Sciatic nerve (tissue), 2 donors: Measurements from ENCODE around the gene GALNT2. TPM values are rescaled to one million over a fixed set of nuclear protein-coding genes. Genes with fewer than 3 reads are reported as not detected.

Source experiments
- ATAC-seq: fragments of 200-7000 bp; cut with Tn5 transposase; one replicate; pipeline ENCODE4 v1.9.1; 2020; ENCODE audit warnings: mild to moderate bottlenecking, moderate library complexity
- DNase-seq: peaks from one replicate; pipeline ENCODE4 v3.0.0-alpha.2; 2020; ENCODE audit warnings: low spot score
- intact Hi-C: fragments of 100-400 bp; cut with DNase I; formaldehyde crosslinking; loops from one replicate; pipeline ENCODE4 v1.14.2; 2022
- total RNA-seq: library from RNA; stranded (reverse); fragmentation: NEBNext Ultra II Directional; extraction: Animal tissue kit (Norgen Biotek cat#: 25700); gene quantifications from one replicate; pipeline ENCODE4 v1.2.1, GENCODE V29; 2021
- donor health status: DM: no; HTN: no; CAD: no.
- donor health status: DM: no; HTN: no; CAD: no.

The GALNT2 gene
- 67.3 TPM for total RNA-seq

DNA sequence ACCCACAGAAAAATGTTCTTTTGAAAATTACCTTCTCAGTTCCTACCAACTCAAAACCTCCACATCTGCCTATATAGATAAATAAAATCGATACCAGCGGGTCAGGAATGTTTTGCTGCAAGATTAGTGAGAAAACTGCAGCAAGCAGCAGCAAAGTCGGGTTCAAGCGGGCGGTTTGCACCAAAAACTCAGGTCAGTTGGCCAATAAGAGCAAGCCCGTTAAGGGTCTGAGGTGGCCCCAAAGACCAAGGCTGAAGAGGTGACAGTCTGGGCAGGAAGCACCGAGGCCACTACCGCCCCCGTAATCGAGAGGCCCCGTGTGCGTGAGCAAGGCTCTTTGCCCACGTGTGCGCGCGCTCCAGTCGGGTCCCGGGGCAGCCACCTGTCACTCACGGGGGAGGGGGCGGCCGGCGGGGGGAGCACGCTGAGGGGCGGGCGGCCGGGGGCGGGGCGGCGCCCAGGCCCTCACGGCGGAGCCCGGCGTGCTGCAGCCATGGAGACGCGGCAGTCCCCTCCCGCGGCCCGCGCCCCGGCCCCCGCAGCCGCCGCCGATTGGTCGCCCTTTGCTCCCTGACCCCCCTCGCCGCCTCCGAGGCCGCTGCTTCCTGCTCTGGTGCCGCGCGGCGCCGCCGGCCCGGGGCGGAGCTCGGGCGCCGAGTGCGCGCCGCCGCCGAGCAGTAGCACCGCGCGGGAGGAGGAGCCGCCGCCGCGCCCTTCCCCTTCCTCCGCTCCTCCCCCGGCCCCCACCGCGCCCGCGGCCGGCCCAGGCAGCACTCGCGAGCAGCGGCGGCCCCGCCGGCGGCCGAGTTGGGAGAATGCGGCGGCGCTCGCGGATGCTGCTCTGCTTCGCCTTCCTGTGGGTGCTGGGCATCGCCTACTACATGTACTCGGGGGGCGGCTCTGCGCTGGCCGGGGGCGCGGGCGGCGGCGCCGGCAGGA is at the start of gene GALNT2:
Gene GALNT2, plus strand, starts transcription at position 773 of the 939 bp plus-strand sequence. Its CDS starts 43 bp downstream, at position 816.
- DNase-seq: peak; percentile 93
- peak; percentile 95 for ATAC-seq
- intact Hi-C loops: no loop called here

DNA sequence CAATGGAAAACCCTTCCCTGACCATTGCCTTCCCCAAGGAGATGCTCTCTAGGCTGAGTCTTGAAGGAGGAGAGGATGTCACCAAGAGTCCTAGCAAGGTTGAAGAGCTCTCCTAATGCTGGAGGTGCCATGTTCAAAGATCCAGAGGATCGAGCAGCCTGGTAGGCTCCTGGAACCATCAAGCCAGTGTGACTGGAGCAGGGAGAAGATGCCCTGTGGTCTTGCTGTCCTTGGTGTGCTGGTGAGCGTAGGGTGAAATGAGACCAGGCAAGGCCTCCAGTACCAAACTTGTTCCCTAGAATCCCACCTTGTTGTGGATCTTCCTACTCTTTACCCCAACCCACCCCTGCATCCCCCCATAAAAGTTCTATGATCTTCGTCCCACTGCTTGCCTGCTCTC is 46.6 kb upstream of the GALNT2 start:
- intact Hi-C loops: no loop called here
- no peak for ATAC-seq
- no peak for DNase-seq

DNA sequence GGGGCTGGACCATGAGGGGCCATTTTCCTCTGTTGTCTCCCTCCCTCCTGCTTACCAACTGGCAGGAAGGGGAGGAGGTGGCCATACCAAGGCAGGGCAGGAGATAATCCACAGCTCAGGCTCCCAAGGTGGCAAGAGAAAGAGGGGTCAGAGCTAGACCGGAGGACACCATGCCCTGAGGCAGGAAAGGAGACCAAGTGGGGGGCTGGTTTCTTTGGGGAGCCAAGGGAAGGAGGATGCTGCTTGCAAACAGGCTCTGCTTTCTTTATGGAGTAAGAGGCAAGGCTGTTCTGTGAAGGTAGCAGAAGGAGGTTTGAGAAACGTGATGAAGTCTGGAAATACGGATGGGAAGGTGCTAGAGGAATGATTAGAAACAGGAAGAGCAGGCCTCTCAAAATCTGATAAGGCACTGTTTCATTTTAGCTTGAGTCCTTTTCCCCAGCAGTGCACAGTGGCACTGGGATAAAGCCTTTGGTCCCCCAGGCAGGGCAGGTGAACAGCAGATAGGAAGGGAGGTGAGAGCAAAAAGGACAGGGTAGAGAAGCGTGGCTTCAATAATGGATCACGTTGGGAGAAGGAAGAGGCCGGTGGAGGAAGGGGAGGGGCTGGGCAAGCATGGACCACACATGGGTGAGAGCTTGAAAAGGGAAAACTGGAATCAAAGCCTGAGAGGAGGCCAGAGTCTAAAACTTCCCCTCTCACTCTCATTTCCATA is 44.2 kb upstream of the GALNT2 start:
- intact Hi-C loops: no loop called here
- no peak for ATAC-seq
- no peak for DNase-seq

DNA sequence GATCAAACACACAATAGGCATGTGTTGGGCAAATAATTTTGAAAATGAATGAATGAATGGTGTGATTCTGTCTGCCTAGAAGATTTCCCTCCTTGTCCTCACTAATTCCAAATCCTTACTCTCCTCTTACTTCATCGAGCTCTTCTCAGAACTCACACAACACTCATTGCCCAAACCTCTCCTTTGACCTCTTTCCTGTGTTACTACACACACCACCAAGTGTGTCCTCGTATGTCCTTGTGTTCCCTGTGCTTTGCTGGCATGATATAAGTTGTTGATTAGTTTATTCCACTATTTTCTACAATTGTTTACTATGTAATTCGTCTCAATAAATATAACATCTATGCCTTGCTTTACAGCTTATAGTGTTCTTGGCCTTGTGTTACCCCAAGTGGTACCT is 41.4 kb upstream of the GALNT2 start:
- intact Hi-C loops: no loop called here

DNA sequence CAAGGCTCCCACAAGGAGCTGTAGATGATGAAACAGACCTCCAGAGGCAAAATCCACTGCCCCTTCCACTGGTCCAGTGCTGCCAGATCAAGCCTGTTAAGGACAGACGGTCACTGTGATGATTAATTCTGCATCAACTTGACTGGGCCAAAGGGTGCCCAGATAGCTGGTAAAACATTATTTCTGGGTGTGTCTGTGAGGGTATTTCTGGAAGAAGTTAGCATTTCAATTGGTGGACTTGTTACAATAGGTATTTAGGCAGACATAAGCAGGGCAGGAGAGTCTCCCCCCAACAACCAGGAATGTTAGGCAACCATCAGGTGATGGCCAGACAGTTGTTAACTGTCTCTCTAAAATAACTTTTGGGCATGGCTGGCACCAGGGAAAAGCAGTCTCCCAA is 40.9 kb upstream of the GALNT2 start:
- intact Hi-C loops: no loop called here
- ATAC-seq (no peak), DNase-seq (no peak)

More for the DNA sequence above, 41.4 kb upstream of the GALNT2 start:
- no peak for DNase-seq
- no peak for ATAC-seq

DNA sequence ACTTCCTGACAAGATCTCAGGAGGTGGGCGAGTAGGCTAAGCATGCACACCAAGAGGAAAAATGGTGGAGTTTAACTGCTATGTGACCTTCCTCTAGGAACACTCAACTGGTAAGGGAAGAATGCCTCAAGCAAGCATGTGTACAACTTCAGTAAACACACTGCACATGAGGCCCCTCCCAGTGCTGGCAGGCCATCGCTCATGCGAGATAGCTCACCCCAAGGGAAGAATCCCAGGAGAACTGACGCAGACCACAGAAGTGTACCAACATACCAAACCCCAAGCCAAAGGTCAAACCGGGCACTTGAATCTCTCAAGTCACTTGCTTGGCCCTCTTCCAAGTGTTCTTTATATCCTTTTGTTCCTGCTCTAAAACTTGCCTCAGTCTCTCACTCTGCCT is 40.5 kb upstream of the GALNT2 start:
- intact Hi-C loops: no loop called here
- DNase-seq (no peak), ATAC-seq (no peak)

DNA sequence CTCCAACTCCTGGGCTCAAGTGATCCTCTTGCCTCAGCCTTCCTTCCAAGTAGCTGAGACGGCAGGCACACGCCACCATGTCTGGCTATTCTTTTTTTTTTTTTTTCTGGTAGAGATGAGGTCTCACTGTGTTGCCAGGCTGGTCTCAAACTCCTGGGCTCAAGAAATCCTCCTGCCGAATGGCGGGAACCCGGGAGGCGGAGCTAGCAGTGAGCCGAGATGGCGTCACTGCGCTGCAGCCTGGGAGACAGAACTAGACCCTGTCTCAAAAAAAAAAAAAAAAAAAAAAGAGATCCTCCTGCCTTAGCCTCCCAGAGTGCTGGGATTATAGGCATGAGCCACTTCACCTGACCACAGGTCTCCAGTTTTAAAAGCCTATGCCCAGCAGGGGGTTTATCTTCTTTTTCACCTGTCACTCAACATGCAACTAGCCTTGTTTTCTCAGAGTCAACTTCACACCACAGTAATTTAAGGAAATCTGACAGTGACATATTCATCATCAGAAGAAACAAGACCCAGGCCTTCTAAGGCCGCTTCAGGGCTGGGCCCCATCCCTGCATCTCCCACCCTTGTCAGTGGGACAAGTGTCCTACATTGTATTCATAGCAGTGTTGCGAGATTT is 38.3 kb upstream of the GALNT2 start:
- DNase-seq: no peak
- no peak for ATAC-seq
- intact Hi-C loops: no loop called here

DNA sequence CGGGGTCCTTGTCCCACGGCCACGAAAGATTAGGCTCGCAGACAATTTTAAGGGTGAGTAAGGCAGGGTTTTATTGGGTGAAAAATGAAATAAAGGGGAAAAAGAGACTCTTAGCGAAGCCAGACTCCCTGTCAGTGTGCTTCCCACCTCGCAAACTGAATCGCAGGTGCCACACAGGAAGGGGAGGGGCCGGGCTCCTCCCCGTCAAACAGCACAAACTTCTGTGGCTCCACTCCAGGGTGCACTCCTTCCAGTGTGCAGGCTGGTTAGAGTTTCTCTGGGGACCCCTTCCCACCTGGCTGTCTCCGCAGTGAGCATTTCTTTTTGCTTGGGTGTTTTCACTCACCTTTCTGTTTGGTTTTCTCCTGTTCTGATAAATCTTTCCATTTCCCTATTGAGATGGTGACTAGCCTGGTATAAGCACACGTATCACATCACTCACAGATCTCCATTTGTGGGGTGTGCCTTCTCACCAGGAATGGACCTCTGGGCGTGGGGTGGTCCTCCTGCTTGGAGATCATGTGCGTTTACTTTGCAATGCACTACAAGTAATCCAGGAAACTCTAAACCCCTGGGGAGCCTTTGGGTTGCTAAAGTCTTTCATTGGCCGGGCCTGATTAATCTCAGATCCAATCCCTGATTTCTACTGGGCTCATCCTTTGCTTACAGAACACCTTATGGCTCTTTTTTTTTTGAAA is 37.6 kb upstream of the GALNT2 start:
- intact Hi-C loops: no loop called here
- ATAC-seq: no peak
- DNase-seq: no peak

DNA sequence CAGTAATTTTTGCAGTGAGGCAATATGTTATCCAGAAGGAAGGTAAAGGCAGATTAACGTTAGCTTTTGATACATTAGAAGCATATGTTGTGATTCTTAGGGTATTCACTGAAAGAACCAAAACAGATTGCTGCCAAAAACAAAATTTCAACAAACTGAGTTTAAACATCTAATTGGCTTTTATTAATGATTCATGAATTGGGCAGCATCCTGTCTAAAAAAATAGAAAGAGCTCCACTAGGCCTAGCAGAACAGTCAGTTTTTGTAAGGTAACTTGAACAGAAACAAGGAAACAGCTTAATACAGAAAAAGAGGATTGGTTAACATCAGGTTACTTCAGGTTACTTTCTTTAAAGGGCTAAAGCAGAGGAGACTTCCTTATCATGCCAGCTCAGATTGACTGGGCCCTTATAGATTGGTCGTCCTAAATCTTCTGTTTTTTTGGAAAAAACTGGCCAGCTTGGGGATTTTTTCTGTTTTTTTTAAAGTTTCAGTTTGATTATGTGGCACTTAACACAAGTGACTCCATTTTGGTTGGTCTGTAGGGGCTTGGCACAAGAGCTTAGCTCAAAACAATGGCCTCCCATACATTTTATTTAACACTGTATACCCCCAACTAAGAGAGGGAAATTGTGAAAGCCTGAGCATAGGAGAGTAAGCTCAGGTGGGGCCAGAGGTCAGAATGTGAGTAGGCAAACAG is 36.8 kb upstream of the GALNT2 start:
- intact Hi-C loops: no loop called here
- ATAC-seq: no peak

DNA sequence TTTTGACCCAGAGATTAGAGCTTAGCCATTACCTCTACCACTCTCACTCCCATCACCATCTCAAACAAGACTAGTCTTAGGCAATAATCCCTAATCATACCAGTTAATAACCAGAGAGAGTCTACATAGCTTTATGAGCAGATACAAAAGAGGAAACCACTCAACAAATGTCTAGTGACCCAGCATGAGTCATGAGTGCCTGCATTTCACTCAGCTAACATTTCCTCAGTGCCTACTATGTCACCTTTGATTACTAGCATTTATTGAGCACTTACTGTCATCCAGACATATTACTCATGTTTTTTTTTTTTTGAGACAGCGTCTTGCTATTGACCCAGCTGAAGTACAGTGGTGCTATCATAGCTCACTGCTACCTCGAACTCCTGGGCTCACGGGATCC is 35.9 kb upstream of the GALNT2 start:
- intact Hi-C loops: no loop called here
- ATAC-seq (no peak), DNase-seq (no peak)

More for the DNA sequence above, 36.8 kb upstream of the GALNT2 start:
- DNase-seq: no peak

DNA sequence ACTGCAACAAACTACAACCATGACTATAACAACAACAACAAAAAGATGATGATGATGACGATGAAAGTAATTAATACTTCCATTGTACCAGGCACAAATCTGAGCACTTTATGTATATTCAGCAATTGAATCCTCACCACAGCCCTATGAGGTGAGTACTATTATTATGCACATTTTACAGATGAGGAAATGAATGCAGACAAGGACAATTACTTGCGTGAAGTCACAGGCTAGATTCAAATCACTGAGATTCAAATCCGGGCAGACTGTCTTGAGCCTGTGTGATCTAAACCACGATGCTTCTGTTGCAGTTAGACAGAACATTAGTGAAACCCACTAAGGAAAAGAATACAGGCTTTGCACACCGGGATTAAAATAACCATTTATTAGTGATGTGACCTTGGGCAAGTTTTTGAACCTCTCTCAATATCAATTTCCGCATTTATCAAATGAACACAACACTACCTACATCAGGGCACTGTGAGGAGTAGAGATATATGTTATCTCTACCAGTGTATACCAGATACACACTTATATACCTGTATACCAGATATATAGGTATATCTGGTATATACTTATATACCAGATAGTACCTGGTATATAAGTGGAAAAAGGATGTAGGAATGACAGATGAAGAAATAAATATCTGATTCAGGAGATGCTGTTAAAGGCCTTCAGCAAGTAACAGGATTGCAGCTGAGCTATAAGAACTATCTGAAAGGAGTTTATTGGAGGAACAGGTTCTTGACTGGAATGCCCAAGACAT is 34.3 kb upstream of the GALNT2 start:
- intact Hi-C loops: no loop called here
- ATAC-seq (no peak), DNase-seq (no peak)

DNA sequence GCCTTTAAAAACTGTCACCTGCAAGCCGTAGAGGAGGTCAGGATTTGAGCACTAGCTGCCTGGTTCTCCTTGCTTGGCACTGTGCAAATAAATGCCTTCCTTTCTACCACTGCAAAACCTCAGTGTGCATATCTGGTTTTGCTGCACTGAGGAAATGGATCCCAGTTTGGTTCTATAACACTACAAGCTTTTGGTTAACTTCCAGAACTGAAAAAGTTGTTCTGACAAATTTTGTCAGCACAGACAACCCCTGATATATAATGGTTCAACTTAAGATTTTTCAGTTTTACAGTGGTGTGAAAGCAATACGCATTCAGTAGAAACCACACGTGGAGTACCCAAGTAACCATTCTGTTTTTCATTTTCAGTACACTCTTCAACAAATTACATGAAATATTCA is 29.8 kb upstream of the GALNT2 start:
- no peak for ATAC-seq

DNA sequence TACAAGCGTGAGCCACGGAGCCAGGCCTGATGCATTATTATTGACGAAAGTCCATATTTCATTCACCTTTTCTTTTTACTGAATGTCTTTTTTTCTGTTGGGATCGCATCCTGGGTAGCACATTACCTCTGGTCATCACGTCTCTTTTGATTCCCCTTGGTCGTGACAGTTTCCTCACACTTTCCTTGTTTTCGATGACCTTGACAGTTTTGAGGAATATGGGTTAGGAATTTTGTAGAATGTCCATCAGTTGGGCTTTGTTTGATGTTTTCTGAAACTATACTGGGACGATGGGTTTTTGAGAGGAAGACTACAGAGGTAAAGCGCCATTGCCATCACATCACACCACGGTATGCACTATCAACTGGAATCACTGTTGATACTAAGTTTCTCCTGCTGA is 26.6 kb upstream of the GALNT2 start:
- ATAC-seq (no peak), DNase-seq (no peak)
- intact Hi-C loops: no loop called here

More for the DNA sequence above, 29.8 kb upstream of the GALNT2 start:
- intact Hi-C loops: no loop called here
- no peak for DNase-seq

DNA sequence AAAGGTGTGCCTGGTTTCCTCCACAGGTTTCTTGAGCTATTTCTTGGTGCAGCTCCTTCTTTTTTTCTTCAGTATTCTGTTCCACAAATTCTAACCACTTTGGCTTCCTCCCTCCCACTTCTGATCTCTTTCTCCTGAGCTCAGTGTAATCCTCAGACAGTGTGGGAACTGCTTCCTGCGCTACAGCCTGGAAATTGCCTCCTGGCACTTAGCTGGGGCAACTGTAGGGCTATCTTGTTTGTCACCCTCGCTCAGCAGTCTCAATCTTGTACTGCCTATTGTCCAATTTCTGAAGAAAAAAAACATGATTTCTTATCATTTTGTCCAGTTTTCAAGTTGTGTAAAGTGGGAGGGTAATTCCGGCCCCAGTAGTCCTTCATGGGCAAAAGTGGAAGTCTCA is 24.0 kb upstream of the GALNT2 start:
- DNase-seq (no peak), ATAC-seq (no peak)
- intact Hi-C loops: no loop called here

DNA sequence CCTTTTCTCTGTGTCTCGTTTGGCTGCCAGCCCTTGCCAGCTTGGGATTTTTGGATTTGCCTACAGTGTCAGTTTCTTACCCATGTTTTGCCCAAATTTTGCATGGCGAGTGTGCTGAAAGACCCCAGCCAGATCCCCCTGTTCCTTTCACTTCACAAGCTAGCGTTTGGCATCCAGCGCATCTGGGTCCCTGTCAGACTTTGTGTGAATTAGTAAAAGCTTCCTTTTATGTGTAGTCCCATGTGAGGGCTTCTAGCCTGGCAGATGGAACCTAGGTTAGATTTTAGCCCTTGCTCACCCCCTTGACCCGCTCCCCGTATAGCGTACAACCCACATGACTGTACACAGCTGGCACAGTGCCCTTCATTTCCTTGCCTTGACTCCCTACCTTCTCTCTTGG is 22.3 kb upstream of the GALNT2 start:
- intact Hi-C loops: no loop called here
- ATAC-seq (no peak), DNase-seq (no peak)

DNA sequence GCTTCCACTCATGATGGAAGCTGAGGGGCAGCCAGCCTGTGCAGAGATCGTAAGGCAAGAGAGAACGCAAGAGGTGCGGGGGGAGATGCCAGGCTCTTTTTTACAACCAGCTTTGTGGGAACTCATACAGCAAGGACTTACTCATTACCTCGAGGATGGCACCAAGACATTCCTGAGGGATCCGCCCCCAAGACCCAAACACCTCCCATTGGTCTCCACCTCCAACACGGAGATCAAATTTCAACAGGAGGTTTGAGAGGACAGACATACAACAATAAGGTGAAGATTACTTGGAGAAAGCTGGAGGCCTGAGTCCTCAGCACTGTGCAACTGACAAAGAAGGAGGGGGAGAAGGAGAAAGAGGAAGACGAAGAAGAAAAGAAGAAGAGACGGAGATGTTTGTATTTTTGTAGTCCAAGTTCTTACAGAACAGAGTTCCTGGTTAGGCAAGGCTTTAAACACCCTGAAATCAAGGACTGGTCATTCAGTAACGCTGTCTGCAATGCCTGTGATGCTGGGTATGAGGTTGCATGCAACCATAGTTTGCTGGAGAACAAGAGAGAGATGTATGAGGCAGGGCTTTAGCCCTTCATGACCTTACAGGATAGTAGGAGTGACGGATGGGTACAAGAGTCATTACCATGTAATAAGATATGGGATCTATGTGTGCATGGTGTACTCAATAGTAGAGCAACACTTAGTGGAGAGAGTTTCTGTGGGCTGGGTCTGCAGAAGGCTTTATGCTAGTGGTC is 19.7 kb upstream of the GALNT2 start:
- ATAC-seq (no peak), DNase-seq (no peak)
- intact Hi-C loops: no loop called here

DNA sequence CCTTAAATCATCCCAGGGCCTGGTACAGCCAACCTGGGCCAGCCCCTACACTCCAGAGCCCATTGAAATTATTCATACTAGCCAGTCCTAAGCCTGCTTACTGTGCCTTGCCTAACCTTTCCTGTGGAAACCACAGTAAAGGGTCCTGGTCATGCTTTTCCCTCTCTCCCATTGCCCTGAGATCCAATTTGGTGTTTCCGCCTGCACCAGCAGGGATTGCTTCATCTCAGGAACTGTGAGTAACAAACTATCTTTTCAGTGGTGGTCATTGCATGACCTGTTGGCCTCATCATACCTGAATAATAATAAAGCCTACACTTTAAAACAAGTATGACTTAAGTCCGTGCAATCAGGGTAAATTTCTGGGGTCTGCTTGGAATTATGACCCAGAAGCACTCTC is 18.7 kb upstream of the GALNT2 start:
- no peak for ATAC-seq
- intact Hi-C loops: no loop called here
- DNase-seq: no peak
